ENCODE measurements around the gene ELF2. TPM values are rescaled to one million over a fixed set of nuclear protein-coding genes. Genes with fewer than 3 reads are reported as not detected.
"Not testable (repeated sequence)": the region's sequence is repeated elsewhere in the genome, so short reads cannot be mapped to it uniquely, and the experiment has no call there.

ELF2 gene
- total and polyA plus RNA-seq, 2 donors (not counting 1 experiment from before 2014, with no cell fraction given): 31.2 to 42.6 TPM

- Histone ChIP-seq H4K20me1 (ENCODE audit: control insufficient read depth, extremely low read depth, insufficient read depth, low read length) (no peaks in the 10 kb centered on the region), H3K9me3 (ENCODE audit: control insufficient read depth, insufficient read depth, low read depth, low read length) (no peaks in the 10 kb centered on the region), H3K79me2 (ENCODE audit: control insufficient read depth, insufficient read depth, low read length) (no peaks in the 10 kb centered on the region), H3K4me1 (ENCODE audit: control insufficient read depth, extremely low read depth, insufficient read depth, low read length) (no peaks in the 10 kb centered on the region), H3K27me3 (ENCODE audit: control insufficient read depth, insufficient read depth, low read length) (no peaks in the 10 kb centered on the region), H3K4me3 (replicated peaks in 1 of 4; ENCODE audit: control extremely low read depth in 1 of 4, insufficient read depth in 1 of 4, low read depth in 3 of 4, low read length in 4 of 4) (no peak overlapping the region), H2AFZ (ENCODE audit: low read length) (no peak overlapping the region), H3K9ac (ENCODE audit: insufficient read depth, low read length) (no peak overlapping the region), H3K4me2 (ENCODE audit: extremely low read depth, insufficient read depth, low read length) (no peak overlapping the region), H3K36me3 (ENCODE audit: control insufficient read depth, insufficient read depth, low read length) (no peaks in the 10 kb centered on the region), H3K27ac (ENCODE audit: insufficient read depth, low read length) (no peak overlapping the region)
- TF ChIP-seq EZH2 (IDR thresholded peaks at IDR 0.05; ENCODE audit: low read length, missing control alignments): no peak
- no peak for TF ChIP-seq CTCF (conservative IDR thresholded peaks at IDR 0.05 in 1 of 2, IDR thresholded peaks at IDR 0.05 in 1 of 2; ENCODE audit: low read depth in 1 of 2, low read length in 2 of 2)
- peak in 1 of 2 donors; percentile 22 for DNase-seq (ENCODE audit: low read depth in 2 of 2)
Observed at GRCh38 chr4:139214039-139214534, 37.1 kb upstream of the ELF2 start.

GRCh38 chr4:139213633-139214032, 36.6 kb upstream of the ELF2 start:
- not testable (repeated sequence) for H3K27ac ChIP-seq (ENCODE audit: insufficient read depth, low read length); H3K4me3 ChIP-seq (replicated peaks in 1 of 4; ENCODE audit: control extremely low read depth in 1 of 4, insufficient read depth in 1 of 4, low read depth in 3 of 4, low read length in 4 of 4); H3K9ac ChIP-seq (ENCODE audit: insufficient read depth, low read length); H3K79me2 ChIP-seq (ENCODE audit: control insufficient read depth, insufficient read depth, low read length); H3K4me2 ChIP-seq (ENCODE audit: extremely low read depth, insufficient read depth, low read length); DNase-seq (ENCODE audit: low read depth in 2 of 2); H2AFZ ChIP-seq (ENCODE audit: low read length); H3K9me3 ChIP-seq (ENCODE audit: control insufficient read depth, insufficient read depth, low read depth, low read length); H4K20me1 ChIP-seq (ENCODE audit: control insufficient read depth, extremely low read depth, insufficient read depth, low read length); H3K4me1 ChIP-seq (ENCODE audit: control insufficient read depth, extremely low read depth, insufficient read depth, low read length); H3K27me3 ChIP-seq (ENCODE audit: control insufficient read depth, insufficient read depth, low read length); H3K36me3 ChIP-seq (ENCODE audit: control insufficient read depth, insufficient read depth, low read length)

GRCh38 chr4:139212900-139213299, 35.9 kb upstream of the ELF2 start:
- Histone ChIP-seq H3K9me3 (ENCODE audit: control insufficient read depth, insufficient read depth, low read depth, low read length) (no peaks in the 10 kb centered on the region), H3K4me3 (replicated peaks in 1 of 4; ENCODE audit: control extremely low read depth in 1 of 4, insufficient read depth in 1 of 4, low read depth in 3 of 4, low read length in 4 of 4) (no peak overlapping the region), H3K4me1 (ENCODE audit: control insufficient read depth, extremely low read depth, insufficient read depth, low read length) (no peaks in the 10 kb centered on the region), H4K20me1 (ENCODE audit: control insufficient read depth, extremely low read depth, insufficient read depth, low read length) (no peaks in the 10 kb centered on the region), H2AFZ (ENCODE audit: low read length) (no peak overlapping the region), H3K4me2 (ENCODE audit: extremely low read depth, insufficient read depth, low read length) (no peak overlapping the region), H3K79me2 (ENCODE audit: control insufficient read depth, insufficient read depth, low read length) (no peaks in the 10 kb centered on the region), H3K27me3 (ENCODE audit: control insufficient read depth, insufficient read depth, low read length) (no peaks in the 10 kb centered on the region), H3K36me3 (ENCODE audit: control insufficient read depth, insufficient read depth, low read length) (no peaks in the 10 kb centered on the region), H3K27ac (ENCODE audit: insufficient read depth, low read length) (no peak overlapping the region), H3K9ac (ENCODE audit: insufficient read depth, low read length) (no peak overlapping the region)
- TF ChIP-seq CTCF (conservative IDR thresholded peaks at IDR 0.05 in 1 of 2, IDR thresholded peaks at IDR 0.05 in 1 of 2; ENCODE audit: low read depth in 1 of 2, low read length in 2 of 2) (no peak), EZH2 (IDR thresholded peaks at IDR 0.05; ENCODE audit: low read length, missing control alignments) (no peak)
- DNase-seq (ENCODE audit: low read depth in 2 of 2): no peak

Data from fibroblast of lung (primary cell).